ENCODE data around the gene VAV3.
"Not testable (repeated sequence)": the region's sequence is repeated elsewhere in the genome, so short reads cannot be mapped to it uniquely, and the experiment has no call there.

VAV3 gene

DNA sequence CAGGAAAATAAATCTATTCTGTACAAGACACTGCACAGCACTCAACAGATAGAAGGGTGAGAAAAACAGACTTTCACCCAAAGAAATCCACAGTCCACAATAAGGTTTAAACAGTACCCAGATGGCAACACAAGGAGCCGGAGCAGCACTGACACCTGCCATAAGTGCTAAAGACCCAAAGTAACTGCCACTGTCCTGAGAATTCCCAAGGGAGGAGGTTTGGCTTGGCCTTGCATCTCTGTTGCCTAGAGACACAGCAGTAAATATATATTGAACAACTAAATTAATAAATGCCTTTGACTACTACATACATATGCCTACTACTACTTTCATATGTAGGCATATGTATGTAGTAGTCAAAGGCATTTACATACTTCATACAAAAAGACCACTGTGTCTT, 68.0 kb downstream of the VAV3 start:
- no peaks in the 10 kb centered on the region for H3K27me3 Mint-ChIP-seq (ENCODE audit: low read depth)
- H3K4me3 Mint-ChIP-seq = no peak overlapping the region
- peaks cover 4% of the 10 kb centered on the region for H3K9me3 Mint-ChIP-seq
- H3K4me1 Mint-ChIP-seq (ENCODE audit: low read depth) = peaks cover 13% of the 10 kb centered on the region
- no peak overlapping the region for H3K27ac Mint-ChIP-seq
- peaks cover 1% of the 10 kb centered on the region for H3K36me3 Mint-ChIP-seq (ENCODE audit: low read depth)

DNA sequence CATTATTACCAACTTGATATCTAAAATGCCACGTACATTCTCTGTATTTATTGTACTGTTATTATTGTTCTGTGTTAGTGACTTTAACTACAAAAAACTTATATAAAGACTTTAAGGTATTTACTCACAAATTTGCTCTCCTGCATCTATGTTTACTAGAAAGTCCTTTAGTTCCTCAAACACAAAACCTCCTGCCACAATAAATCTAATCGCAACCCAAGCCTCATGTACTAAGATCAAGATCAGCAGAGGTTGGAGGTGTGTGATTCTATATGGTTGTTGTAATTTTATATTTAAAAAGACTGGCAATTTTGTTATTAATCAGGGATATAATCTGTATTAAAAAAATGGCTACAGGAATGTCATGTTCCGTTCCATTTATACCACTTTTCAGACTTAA, 68.6 kb downstream of the VAV3 start:
- Mint-ChIP-seq H3K27me3 (ENCODE audit: low read depth) (no peaks in the 10 kb centered on the region), H3K36me3 (ENCODE audit: low read depth) (peaks cover 1% of the 10 kb centered on the region), H3K27ac (no peak overlapping the region), H3K9me3 (peaks cover 4% of the 10 kb centered on the region), H3K4me1 (ENCODE audit: low read depth) (peaks cover 13% of the 10 kb centered on the region), H3K4me3 (no peak overlapping the region)

DNA sequence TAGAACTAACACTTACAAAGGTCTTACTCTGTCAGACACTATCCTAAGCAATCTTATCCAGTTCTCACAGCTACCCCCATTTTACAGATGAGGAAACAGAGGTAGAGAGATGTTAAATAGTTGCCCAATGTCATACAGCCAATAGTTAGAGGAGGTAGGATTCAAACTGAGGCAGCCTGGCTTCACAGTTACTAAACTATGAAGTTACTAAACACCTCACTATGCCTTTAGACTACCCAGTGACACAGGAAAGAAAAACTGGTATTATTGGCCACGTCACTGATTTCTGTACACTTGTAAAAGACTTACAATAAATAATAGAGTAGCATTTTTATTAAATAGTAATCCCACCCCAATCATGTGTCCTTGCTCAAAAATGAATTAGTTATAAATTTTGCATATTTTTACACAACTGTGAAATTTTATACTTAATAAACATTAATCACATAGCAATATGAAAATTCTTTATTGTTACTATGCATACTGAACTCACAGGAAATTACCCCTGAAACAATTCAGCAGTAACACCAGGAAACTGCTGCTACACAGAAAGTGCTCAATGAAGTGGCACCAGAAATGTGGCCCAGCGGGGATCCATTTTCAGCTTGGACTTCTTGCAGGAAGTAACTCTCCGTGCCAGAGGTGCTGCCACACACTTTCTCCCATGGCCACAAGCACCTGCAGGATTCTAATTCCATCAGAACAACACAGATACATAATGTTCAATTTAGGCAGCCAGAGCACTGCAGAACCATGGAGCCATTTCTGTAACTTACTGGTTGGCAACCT, 69.4 kb downstream of the VAV3 start:
- Mint-ChIP-seq H3K4me1 (ENCODE audit: low read depth) (peaks cover 13% of the 10 kb centered on the region), H3K27me3 (ENCODE audit: low read depth) (no peaks in the 10 kb centered on the region), H3K36me3 (ENCODE audit: low read depth) (peaks cover 3% of the 10 kb centered on the region), H3K27ac (no peak overlapping the region), H3K4me3 (no peak overlapping the region), H3K9me3 (peaks cover 4% of the 10 kb centered on the region)

DNA sequence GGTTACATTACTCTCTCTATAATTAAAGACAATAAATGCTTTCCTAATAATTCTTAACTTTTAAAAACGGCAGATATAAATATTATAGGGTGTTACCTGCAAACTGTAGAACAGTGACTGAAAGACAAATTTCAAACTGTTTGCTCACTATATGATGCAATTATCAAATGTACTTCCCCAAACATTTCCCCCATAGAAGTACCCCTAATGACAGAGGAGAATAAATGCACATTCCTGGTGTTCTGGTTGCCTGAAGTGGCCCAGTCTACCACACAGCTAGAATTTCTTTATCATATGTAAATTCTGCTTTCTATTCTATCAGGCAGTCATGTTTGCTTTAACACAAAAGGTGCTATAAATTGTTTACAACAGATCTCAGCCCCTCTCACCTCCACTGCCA, 70.4 kb downstream of the VAV3 start:
- Mint-ChIP-seq H3K27me3 (ENCODE audit: low read depth) (no peaks in the 10 kb centered on the region), H3K9me3 (peaks cover 4% of the 10 kb centered on the region), H3K36me3 (ENCODE audit: low read depth) (peaks cover 3% of the 10 kb centered on the region), H3K4me1 (ENCODE audit: low read depth) (peaks cover 6% of the 10 kb centered on the region), H3K4me3 (no peak overlapping the region), H3K27ac (no peak overlapping the region)

DNA sequence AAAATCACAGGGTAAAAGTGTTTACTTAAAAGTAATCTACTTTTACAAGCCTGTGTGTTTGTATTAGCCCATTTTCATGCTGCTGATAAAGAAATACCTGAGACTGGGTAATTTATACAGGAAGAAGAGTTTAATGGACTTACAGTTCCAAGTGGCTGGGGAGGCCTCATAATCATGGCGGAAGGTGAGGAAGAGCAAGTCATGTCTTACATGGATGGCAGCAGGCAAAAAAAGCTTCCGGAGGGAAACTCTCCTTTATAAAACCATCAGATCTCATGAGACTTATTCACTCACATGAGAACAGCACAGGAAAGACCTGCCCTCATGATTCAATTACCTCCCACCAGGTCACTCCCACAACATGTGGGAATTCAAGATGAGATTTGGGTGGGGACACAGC, 71.6 kb downstream of the VAV3 start:
- not testable (repeated sequence) for H3K27ac Mint-ChIP-seq; H3K4me1 Mint-ChIP-seq (ENCODE audit: low read depth); H3K27me3 Mint-ChIP-seq (ENCODE audit: low read depth); H3K4me3 Mint-ChIP-seq; H3K36me3 Mint-ChIP-seq (ENCODE audit: low read depth); H3K9me3 Mint-ChIP-seq

DNA sequence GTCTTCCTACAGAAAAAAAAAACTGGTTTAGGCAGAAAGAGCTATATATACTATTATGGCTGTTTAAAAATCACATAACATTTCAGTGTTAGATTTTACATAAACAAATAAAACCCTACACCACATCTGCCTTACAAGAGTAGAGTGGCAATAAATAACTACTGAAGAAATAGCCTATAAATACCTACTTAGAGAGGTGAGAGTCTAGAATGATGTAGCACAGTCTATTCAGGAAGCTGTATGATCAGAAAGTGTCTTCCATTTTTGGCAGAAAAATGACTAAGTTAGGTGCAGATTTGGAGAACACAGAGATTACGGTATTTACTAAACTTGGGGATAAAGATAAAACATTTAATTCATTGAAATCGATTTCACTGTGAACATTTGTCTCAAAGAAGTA, 75.5 kb downstream of the VAV3 start:
- H3K27me3 Mint-ChIP-seq (ENCODE audit: low read depth) = no peaks in the 10 kb centered on the region
- peaks cover 3% of the 10 kb centered on the region for H3K36me3 Mint-ChIP-seq (ENCODE audit: low read depth)
- H3K4me3 Mint-ChIP-seq = no peak overlapping the region
- no peaks in the 10 kb centered on the region for H3K4me1 Mint-ChIP-seq (ENCODE audit: low read depth)
- H3K9me3 Mint-ChIP-seq = peaks cover 4% of the 10 kb centered on the region
- no peak overlapping the region for H3K27ac Mint-ChIP-seq

DNA sequence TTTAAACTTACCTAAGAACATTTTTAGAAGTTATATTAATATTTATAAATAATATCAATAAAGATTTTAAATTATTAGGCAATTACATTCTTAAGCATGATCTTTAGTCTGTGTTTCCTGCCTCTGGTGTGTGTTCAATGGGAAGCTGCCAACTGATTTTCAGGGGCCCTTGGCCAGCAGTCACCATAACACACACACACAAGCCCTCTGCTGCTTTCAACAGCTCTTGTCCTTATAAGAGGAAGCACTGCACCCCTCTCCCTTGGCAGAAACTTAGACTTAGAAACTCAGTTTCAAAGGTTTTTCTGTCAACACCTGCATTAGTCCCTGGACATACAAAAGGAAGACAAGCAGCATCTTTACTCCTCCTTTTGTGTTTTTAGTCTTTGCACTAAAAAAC, 81.4 kb downstream of the VAV3 start:
- no peaks in the 10 kb centered on the region for H3K4me1 Mint-ChIP-seq (ENCODE audit: low read depth)
- H3K27ac Mint-ChIP-seq = no peak overlapping the region
- no peak overlapping the region for H3K4me3 Mint-ChIP-seq
- H3K9me3 Mint-ChIP-seq = no peaks in the 10 kb centered on the region
- no peaks in the 10 kb centered on the region for H3K36me3 Mint-ChIP-seq (ENCODE audit: low read depth)
- no peaks in the 10 kb centered on the region for H3K27me3 Mint-ChIP-seq (ENCODE audit: low read depth)

DNA sequence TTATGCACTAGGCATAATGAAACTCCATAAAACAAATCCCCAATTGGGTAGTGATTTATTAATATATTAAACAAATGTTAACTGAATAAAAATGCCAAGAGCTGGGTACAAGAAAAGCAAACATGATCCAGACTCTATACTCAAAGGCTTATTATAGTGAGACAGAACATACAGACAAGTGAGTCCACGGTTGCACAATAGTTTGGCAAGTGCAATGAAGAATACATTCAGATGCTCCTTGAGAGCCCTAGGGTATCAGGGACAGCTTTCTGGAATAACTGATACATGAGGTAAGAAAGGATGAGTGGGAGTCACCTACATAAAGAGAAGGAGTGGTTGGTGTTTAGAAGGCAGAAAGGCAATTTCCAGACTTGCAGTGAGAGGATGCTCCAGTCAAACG, 85.1 kb downstream of the VAV3 start:
- Mint-ChIP-seq H3K4me1 (ENCODE audit: low read depth) (peaks cover 4% of the 10 kb centered on the region), H3K9me3 (peaks cover 9% of the 10 kb centered on the region), H3K27me3 (ENCODE audit: low read depth) (no peaks in the 10 kb centered on the region), H3K27ac (no peak overlapping the region), H3K36me3 (ENCODE audit: low read depth) (peaks cover 5% of the 10 kb centered on the region), H3K4me3 (no peak overlapping the region)

DNA sequence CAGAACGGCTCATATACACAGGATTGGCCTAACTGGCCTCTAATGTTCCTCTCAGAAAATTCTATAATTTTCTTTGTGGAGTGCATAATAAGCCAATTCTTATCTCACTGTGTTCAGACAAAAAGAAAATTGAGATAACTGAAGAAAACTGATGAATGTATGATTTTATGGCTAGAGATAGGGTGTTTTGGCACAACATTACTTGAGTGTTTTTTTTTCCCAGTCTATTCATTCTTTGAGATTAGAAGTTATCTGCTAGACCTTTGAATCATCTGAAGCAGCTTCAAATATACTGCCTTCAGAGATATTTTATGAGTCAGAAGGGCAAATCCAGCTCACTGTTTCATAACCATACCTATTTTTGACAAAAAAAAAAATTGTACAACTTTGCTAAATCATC, 85.6 kb downstream of the VAV3 start:
- Mint-ChIP-seq H3K4me3 (no peak overlapping the region), H3K27me3 (ENCODE audit: low read depth) (no peaks in the 10 kb centered on the region), H3K36me3 (ENCODE audit: low read depth) (peaks cover 5% of the 10 kb centered on the region), H3K4me1 (ENCODE audit: low read depth) (peaks cover 4% of the 10 kb centered on the region), H3K9me3 (peaks cover 9% of the 10 kb centered on the region), H3K27ac (no peak overlapping the region)

DNA sequence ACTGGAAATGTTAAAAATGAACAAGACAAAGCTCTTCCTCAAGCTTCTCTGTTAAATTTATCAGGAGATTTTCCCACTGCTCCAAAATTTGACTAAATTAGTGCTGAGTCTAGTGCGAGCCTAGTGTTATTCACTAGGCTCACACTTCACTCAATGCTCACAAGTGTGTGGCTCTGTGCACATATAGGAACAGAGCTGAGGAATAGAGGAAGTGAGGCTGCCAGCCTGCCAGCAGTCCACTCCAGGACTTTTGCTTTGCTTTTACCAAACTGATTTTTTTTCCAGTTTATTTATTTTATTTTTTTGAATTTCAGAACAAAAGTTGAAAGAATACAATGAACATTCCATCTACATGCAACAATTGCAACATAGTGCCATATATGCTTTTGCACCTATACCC, 87.2 kb downstream of the VAV3 start:
- Mint-ChIP-seq H3K4me3 (no peak overlapping the region), H3K27me3 (ENCODE audit: low read depth) (no peaks in the 10 kb centered on the region), H3K9me3 (peaks cover 9% of the 10 kb centered on the region), H3K36me3 (ENCODE audit: low read depth) (peaks cover 5% of the 10 kb centered on the region), H3K27ac (no peak overlapping the region), H3K4me1 (ENCODE audit: low read depth) (peaks cover 4% of the 10 kb centered on the region)

DNA sequence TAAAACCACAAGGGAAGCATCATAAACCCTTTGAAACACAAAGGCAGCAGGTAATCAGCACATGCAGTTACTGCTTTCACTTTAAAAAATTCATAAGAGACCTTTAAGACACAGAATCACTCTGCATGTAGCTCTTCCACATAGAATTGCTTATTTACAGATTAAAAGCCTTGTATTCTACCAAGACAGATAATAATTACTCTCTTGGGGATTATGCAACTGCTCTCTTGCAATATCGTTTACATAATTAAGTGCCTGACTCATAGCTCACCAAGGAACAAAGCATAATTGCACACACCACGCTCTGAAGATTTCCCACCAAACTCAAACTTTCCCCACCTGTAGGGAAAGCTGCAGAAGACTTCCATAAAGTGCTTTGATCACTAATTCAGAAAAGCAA, 87.9 kb downstream of the VAV3 start:
- peaks cover 9% of the 10 kb centered on the region for H3K9me3 Mint-ChIP-seq

DNA sequence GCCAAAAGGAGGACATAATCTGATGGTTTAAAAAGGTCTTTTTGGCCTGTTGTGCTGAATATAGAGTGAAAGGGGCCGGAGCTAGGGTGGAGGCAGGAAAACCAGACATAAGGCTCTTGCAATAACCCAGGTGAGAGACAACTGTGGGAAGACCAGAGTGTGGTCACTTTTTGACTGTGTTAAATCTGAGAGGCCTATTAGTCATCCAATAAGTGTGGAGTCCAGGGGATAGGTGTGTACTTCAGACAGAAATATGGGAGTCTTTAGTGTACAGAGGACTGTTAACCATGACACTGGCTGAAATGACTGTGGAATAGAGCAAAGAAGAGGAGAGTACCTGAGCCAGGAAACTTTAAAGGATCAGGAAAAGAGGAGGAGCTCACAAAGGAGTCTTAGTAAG, 89.3 kb downstream of the VAV3 start:
- H3K4me1 Mint-ChIP-seq (ENCODE audit: low read depth) = peaks cover 9% of the 10 kb centered on the region

More for the DNA sequence above, 87.9 kb downstream of the VAV3 start:
- Mint-ChIP-seq H3K36me3 (ENCODE audit: low read depth) (peaks cover 5% of the 10 kb centered on the region), H3K27ac (no peak overlapping the region), H3K4me1 (ENCODE audit: low read depth) (peaks cover 4% of the 10 kb centered on the region), H3K4me3 (no peak overlapping the region), H3K27me3 (ENCODE audit: low read depth) (no peaks in the 10 kb centered on the region)

DNA sequence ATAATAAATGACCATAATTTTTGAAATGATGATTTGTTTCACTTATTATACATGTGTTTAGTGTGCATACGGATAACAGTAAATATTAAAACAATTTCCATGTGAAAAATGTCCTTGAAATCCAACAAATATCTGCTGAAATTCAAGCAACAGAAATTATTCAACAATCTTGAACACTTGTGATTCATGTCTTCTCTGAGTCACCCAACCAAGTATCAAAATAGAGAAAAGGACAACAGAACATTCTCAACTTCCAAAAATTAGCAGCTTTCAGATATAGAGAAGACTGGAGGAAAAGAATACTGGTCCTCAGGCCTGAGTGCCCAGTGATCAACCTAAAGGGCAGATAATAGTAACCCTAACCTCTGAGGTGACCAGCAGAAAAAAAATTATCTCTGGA, 90.8 kb downstream of the VAV3 start:
- Mint-ChIP-seq H3K4me1 (ENCODE audit: low read depth) (peaks cover 9% of the 10 kb centered on the region), H3K4me3 (no peak overlapping the region), H3K27me3 (ENCODE audit: low read depth) (no peaks in the 10 kb centered on the region), H3K27ac (no peak overlapping the region), H3K9me3 (peaks cover 9% of the 10 kb centered on the region), H3K36me3 (ENCODE audit: low read depth) (peaks cover 9% of the 10 kb centered on the region)

More for the DNA sequence above, 89.3 kb downstream of the VAV3 start:
- Mint-ChIP-seq H3K4me3 (no peak overlapping the region), H3K27ac (no peak overlapping the region), H3K36me3 (ENCODE audit: low read depth) (peaks cover 5% of the 10 kb centered on the region), H3K27me3 (ENCODE audit: low read depth) (no peaks in the 10 kb centered on the region), H3K9me3 (peaks cover 9% of the 10 kb centered on the region)

DNA sequence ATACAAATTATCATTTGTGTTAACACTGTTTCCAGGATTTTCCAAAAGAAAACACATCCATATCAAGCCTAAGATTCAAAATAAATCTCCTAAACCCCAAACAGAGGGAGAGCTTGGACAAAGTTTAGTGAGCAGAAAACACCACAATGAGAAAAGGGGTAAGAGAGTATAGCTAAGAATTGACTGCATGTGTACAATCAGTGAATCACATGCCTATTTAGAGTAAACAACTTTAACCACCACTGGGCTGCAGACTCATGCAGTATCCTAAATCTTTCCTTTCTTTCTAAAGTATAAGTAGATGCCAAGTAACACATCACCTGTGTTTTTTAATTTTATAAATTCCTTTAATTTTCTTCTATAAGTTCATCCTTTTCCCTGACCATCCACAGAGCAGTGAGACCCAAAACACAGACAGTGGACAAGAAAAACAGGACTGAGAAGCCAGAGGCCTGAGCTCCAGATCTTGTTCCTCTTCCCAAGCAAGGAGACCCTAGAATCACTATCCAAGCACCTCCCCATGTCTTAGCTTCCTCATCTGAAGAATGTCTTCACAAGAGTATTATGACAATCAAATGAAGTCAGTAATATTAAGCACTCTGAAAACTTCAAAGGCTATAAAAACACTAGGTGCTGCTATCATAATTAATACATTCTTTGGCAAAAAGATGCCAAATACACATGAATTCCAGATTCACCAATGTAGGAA, 93.1 kb downstream of the VAV3 start:
- Mint-ChIP-seq H3K4me3 (no peak overlapping the region), H3K9me3 (peaks cover 5% of the 10 kb centered on the region), H3K27me3 (ENCODE audit: low read depth) (no peaks in the 10 kb centered on the region), H3K27ac (no peak overlapping the region), H3K36me3 (ENCODE audit: low read depth) (peaks cover 9% of the 10 kb centered on the region), H3K4me1 (ENCODE audit: low read depth) (peaks cover 5% of the 10 kb centered on the region)

DNA sequence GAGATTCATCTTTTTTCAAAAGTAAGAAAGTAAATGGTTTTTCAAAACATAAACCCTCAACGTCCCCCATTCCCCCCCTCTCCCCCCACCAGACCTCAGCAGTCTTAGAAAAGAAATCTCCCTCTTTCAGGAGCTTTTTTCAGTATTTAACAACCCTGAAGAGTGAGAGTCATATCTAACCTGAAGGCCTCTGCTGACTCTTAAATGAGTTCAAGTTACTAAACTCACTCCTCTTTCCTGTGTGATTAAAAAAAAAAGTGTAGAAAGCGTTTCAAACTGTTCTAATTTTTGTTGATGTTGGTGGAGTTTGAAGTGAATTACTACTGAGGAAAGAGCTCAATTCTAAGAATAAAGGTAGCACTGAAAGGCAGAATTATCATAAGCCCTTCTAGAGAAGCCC, 93.7 kb downstream of the VAV3 start:
- Mint-ChIP-seq H3K4me1 (ENCODE audit: low read depth) (peaks cover 5% of the 10 kb centered on the region), H3K27ac (no peak overlapping the region), H3K4me3 (no peak overlapping the region), H3K9me3 (peaks cover 3% of the 10 kb centered on the region), H3K27me3 (ENCODE audit: low read depth) (no peaks in the 10 kb centered on the region), H3K36me3 (ENCODE audit: low read depth) (peaks cover 7% of the 10 kb centered on the region)
